K562 (cell line): ENCODE results near the gene TPX2. TPM values are rescaled to one million over a fixed set of nuclear protein-coding genes. Genes with fewer than 3 reads are reported as not detected.
A peak's percentile ranks its signal among the peaks of the same experiment; 100 is the strongest.

Experiments used
- ATAC-seq: fragments of 200-7000 bp; cut with Tn5 transposase; 3 replicates; pipeline ENCODE4 v1.9.1; 2020; ENCODE audit warnings: moderate library complexity
- BruUV-seq: library from RNA; stranded (reverse); fragments of 400-500 nt; replicated peaks from 2 replicates; lab custom pipeline; 2021; lab: Mats Ljungman, UMichigan
- CTCF ChIA-PET: fragments of 300-600 bp; formaldehyde crosslinking; extraction: SDS; loops from one replicate; lab custom pipeline; 2021; ENCODE audit warnings: low intra/inter-chr PET ratio; lab: Yijun Ruan, JAX
- POLR2A ChIA-PET: fragments of 300-600, 350-650 bp; sonication (Branson Sonifier 250); formaldehyde crosslinking; extraction: SDS; loops from one replicate; lab custom pipeline; 2021; ENCODE audit warnings: antibody characterized with exemption, inconsistent platforms; lab: Yijun Ruan, JAX
- DNase-seq, 4 experiments: peaks; one replicate each; pipeline versions ENCODE4 v3.0.0 to v3.0.0-alpha.2; 2011 to 2018; ENCODE audit warnings: low spot score in 3 of 4, mixed read lengths in 3 of 4; ENCODE audit errors: extremely low read depth in 1 of 4
- FAIRE-seq: peaks from 2 replicates; lab custom pipeline; 2011; peaks lifted over from hg19 to GRCh38; lab: Jason Lieb, UNC
- H2AFZ ChIP-seq: 2 replicates; pipeline ENCODE4 v1.6.0; 2011; ENCODE audit warnings: low read depth, low read length, control low read depth, inconsistent platforms
- H3K27ac ChIP-seq: fragments of 200-600 bp; 3 replicates; pipeline ENCODE4 v1.8.0; 2011; ENCODE audit warnings: low read depth, mild to moderate bottlenecking, control low read depth, inconsistent platforms, low read length, moderate library complexity, mixed read lengths; ENCODE audit errors: extremely low read depth
- H3K27me3 ChIP-seq, 2 experiments: fragments of 300-600 bp in 1 of 2; 2 replicates in 1 of 2; 3 replicates in 1 of 2; pipeline versions ENCODE4 v1.6.0 to v1.8.0; 2011; ENCODE audit warnings: inconsistent platforms in 2 of 2, low read length in 2 of 2, mild to moderate bottlenecking in 1 of 2, mixed read lengths in 1 of 2, moderate library complexity in 1 of 2; ENCODE audit not compliant: control insufficient read depth in 2 of 2, insufficient read depth in 2 of 2
- H3K36me3 ChIP-seq: fragments of 300-600 bp; 3 replicates; pipeline ENCODE4 v1.8.0; 2011; ENCODE audit warnings: mild to moderate bottlenecking, low read length, inconsistent platforms; ENCODE audit not compliant: control insufficient read depth, insufficient read depth
- H3K4me1 ChIP-seq, 2 experiments: fragments of 200-600 bp in 1 of 2; replicated peaks in 1 of 2; 2 replicates in 1 of 2; 3 replicates in 1 of 2; pipeline versions ENCODE4 v1.5.1 to v1.8.0; 2011; ENCODE audit warnings: inconsistent platforms in 2 of 2, low read length in 2 of 2, mild to moderate bottlenecking in 1 of 2, mixed read lengths in 1 of 2, moderate library complexity in 1 of 2; ENCODE audit not compliant: control insufficient read depth in 2 of 2, insufficient read depth in 2 of 2
- H3K4me2 ChIP-seq: 2 replicates; pipeline ENCODE4 v1.6.1; 2011; ENCODE audit warnings: low read length, control low read depth, inconsistent platforms, mixed read lengths; ENCODE audit not compliant: insufficient read depth
- H3K4me3 ChIP-seq: fragments of 200-600 bp; sonication (generic), shearing (Covaris generic); 2 replicates; pipeline ENCODE4 v1.5.1; 2016; ENCODE audit warnings: control low read depth, inconsistent platforms
- H3K79me2 ChIP-seq: fragments of 200-600 bp; 3 replicates; pipeline ENCODE4 v1.8.0; 2011; ENCODE audit warnings: low read length, inconsistent platforms; ENCODE audit not compliant: control insufficient read depth, insufficient read depth
- H3K9ac ChIP-seq, 2 experiments: 2 replicates each; pipeline versions ENCODE4 v1.6.0 to v1.6.1; 2011; ENCODE audit warnings: low read depth in 2 of 2, low read length in 2 of 2, control low read depth in 1 of 2, inconsistent platforms in 1 of 2, mild to moderate bottlenecking in 1 of 2, mixed read lengths in 1 of 2; ENCODE audit not compliant: insufficient read depth in 1 of 2
- H3K9me1 ChIP-seq: one replicate; pipeline ENCODE4 v1.6.0; 2011; ENCODE audit warnings: inconsistent platforms, mild to moderate bottlenecking, low read length, moderate library complexity; ENCODE audit not compliant: control insufficient read depth, insufficient read depth
- H3K9me3 ChIP-seq: replicated peaks from 2 replicates; pipeline ENCODE4 v1.5.1; 2011; ENCODE audit warnings: low read depth, low read length, inconsistent platforms; ENCODE audit not compliant: control insufficient read depth, insufficient read depth
- H4K20me1 ChIP-seq: replicated peaks from 2 replicates; pipeline ENCODE4 v1.6.1; 2011; ENCODE audit warnings: low read length, inconsistent platforms, mixed read lengths; ENCODE audit not compliant: control insufficient read depth, insufficient read depth
- ADNP ChIP-seq: fragments of 200-800 bp; sonication (Bioruptor generic); IDR thresholded peaks from 2 replicates; pipeline ENCODE4 v1.6.1; 2016; ENCODE audit warnings: missing genetic modification characterization, missing compliant biosample characterization
- CEBPB ChIP-seq: fragments of 450-650 bp; IDR thresholded peaks from 2 replicates; pipeline ENCODE4 v1.6.1; 2016; ENCODE audit warnings: missing genetic modification characterization, missing compliant biosample characterization
- EP300 ChIP-seq: IDR thresholded peaks from 2 replicates; pipeline ENCODE4 v1.6.1; 2012; ENCODE audit warnings: low read length, improper control_type of control experiment
- FIP1L1 ChIP-seq: fragments of 200-400 bp; formaldehyde crosslinking; IDR thresholded peaks from 2 replicates; pipeline ENCODE4 v1.6.1; 2018; ENCODE audit warnings: mild to moderate bottlenecking, low read depth, low read length; ENCODE audit not compliant: poor library complexity, severe bottlenecking
- HIVEP1 ChIP-seq: fragments of 250-450 bp; sonication (Bioruptor Pico); IDR thresholded peaks from 2 replicates; pipeline ENCODE4 v1.4.0; 2020; ENCODE audit warnings: mild to moderate bottlenecking
- KDM4B ChIP-seq, 2 experiments: fragments of 450-650 bp in 1 of 2; sonication (generic) in 1 of 2; IDR thresholded peaks; 2 replicates each; pipeline ENCODE4 v1.6.1; 2016 to 2017; ENCODE audit warnings: borderline replicate concordance in 2 of 2, antibody characterized with exemption in 1 of 2, low read depth in 1 of 2, mild to moderate bottlenecking in 1 of 2
- KLF10 ChIP-seq: fragments of 250-450 bp; sonication (Bioruptor Pico); IDR thresholded peaks from 2 replicates; pipeline ENCODE4 v1.6.1; 2021; ENCODE audit warnings: matching md5 sums
- MTA2 ChIP-seq: fragments of 450-650 bp; IDR thresholded peaks from 2 replicates; pipeline ENCODE4 v1.6.1; 2016; ENCODE audit warnings: low read depth
- SMAD1 ChIP-seq: fragments of 150-350 bp; IDR thresholded peaks from 2 replicates; pipeline ENCODE4 v1.6.1; 2014; ENCODE audit warnings: low read length, low read depth; ENCODE audit not compliant: partially characterized antibody
- SMAD3 ChIP-seq: fragments of 450-650 bp; formaldehyde crosslinking; conservative IDR thresholded peaks from 2 replicates; pipeline ENCODE4 v1.4.0; 2020; ENCODE audit warnings: mild to moderate bottlenecking
- TBP ChIP-seq: optimal IDR thresholded peaks from 2 replicates; pipeline ENCODE3; 2011; ENCODE audit warnings: low read depth, low read length, improper control_type of control experiment
- TCF7L2 ChIP-seq: fragments of 150-350 bp; IDR thresholded peaks from 2 replicates; pipeline ENCODE4 v1.6.1; 2016; ENCODE audit warnings: low read depth, mild to moderate bottlenecking, low read length, moderate library complexity
- ZNF316 ChIP-seq: fragments of 450-650 bp; IDR thresholded peaks from 2 replicates; pipeline ENCODE4 v1.6.1; 2016
- ZNF696 ChIP-seq: fragments of 250-450 bp; sonication (Bioruptor Pico); conservative IDR thresholded peaks from 2 replicates; pipeline ENCODE4 v1.4.0; 2020; ENCODE audit warnings: mild to moderate bottlenecking, moderate library complexity
- WGBS: fragments of 100-300 bp; shearing (Covaris generic); methylation state at CpG from one replicate; pipeline ENCODE4 v1.1.6; 2016; ENCODE audit warnings: low coverage, mixed read lengths; ENCODE audit not compliant: insufficient coverage; ENCODE audit errors: missing lambda C conversion rate; 5-methylcytosine and 5-hydroxymethylcytosine counted together
- in situ Hi-C: fragments of 300-500 bp; cut with MboI; formaldehyde crosslinking; loops from 4 replicates; pipeline ENCODE4 v1.15.0; 2018; ENCODE audit warnings: inconsistent platforms, mixed read lengths
- intact Hi-C: fragments of 100-400 bp; cut with micrococcal nuclease; formaldehyde crosslinking; loops from 2 replicates; pipeline ENCODE4 v1.14.2; 2022
- polyA plus RNA-seq, 8 experiments: library from polyadenylated mRNA; depleted of rRNA in 4 of 8; stranded (reverse) in 5 of 8; unstranded in 3 of 8; fragments of >200 nt; fragmentation: Nextera tagmentation in 2 of 8; fragmentation: Illumina TruSeq in 1 of 8; extraction: Ambion mirVana in 2 of 8; extraction: Trizol in 1 of 8; gene quantifications; 2 replicates each; pipeline versions ENCODE4 v1.2.1 to v1.2.3, GENCODE V29; 2011 to 2014; ENCODE audit warnings: inconsistent platforms in 1 of 8, missing spikeins in 1 of 8
- total RNA-seq, 7 experiments: library from RNA; depleted of rRNA in 6 of 7; stranded (reverse); fragments of >200 nt in 6 of 7; fragmentation: Illumina TruSeq in 2 of 7; extraction: Trizol in 2 of 7; gene quantifications; 2 replicates each; pipeline versions ENCODE4 v1.2.1 to v1.2.3, GENCODE V29; 2011 to 2021; ENCODE audit warnings: low replicate concordance in 1 of 7
- TF ChIP-seq, protein P1 (sequence below): fragments of 450-650 bp; IDR thresholded peaks from 2 replicates; pipeline ENCODE4 v1.6.1; 2018; ENCODE audit not compliant: partially characterized antibody
- TF ChIP-seq, protein P2 (sequence below): sonication (generic); formaldehyde crosslinking; IDR thresholded peaks from 2 replicates; pipeline ENCODE4 v1.8.0; 2022; ENCODE audit warnings: mild to moderate bottlenecking, missing genetic modification reagents, borderline replicate concordance
- TF ChIP-seq, protein P3 (sequence below): conservative IDR thresholded peaks from 2 replicates; pipeline ENCODE4 v1.6.1; 2011; ENCODE audit warnings: low read depth, mild to moderate bottlenecking, low read length; ENCODE audit not compliant: control insufficient read depth

Gene TPX2
- total and polyA plus RNA-seq, 9 of the 15 experiments (the other 6 are each of a cell fraction or from before 2014, with no cell fraction given) = 48.0 to 241 (median 133) TPM

DNA sequence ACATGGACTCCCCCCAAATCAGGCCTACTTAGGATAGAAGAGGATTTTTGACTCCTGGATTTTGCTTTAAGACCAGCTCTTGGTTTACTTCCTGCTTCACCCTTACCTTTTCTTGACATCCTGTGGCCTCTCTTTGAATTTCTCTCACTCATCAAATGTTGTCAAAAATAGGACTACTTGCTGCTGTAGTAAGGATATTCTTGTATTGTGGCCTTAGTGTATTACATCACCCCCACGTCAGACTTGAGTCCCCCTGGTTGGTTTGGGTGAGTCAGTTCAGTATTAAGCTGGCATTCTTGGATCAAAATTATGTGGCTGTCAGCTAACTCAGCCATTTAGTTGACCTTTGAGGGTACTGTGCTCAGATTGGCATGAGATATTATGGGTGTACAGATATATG is 1.1 kb downstream of the TPX2 start:
- Histone ChIP-seq H4K20me1 (0 out of 2 replicates have a peak, but pooled peaks cover 5% of the 10 kb centered on the region), H3K9me3 (no peaks in the 10 kb centered on the region), H3K27me3 (no peaks in the 10 kb centered on the region), H3K79me2 (peaks cover 77% of the 10 kb centered on the region), H3K4me2 (peak overlapping the region; percentile 99), H3K27ac (peak overlapping the region; percentile 95), H3K4me3 (peak overlapping the region; percentile 82), H2AFZ (no peak overlapping the region), H3K4me1 (peaks cover 5 to 11% of the 10 kb centered on the region in 2 experiments; a peak in 4 of 5 replicates), H3K9ac (peak overlapping the region; percentile 29 to 97), H3K36me3 (peaks cover 36% of the 10 kb centered on the region; the same call in 2 of the 3 replicates), H3K9me1 (no peaks in the 10 kb centered on the region)
- 0% methylated on average over 1 of the region's 1 CpG for WGBS
- POLR2A ChIA-PET = interaction anchor here (0.8 to 2.7 kb wide), 5 partner anchors 9 to 134 kb away, joined by 3 to 17 read pairs (median 4); partner anchors contain the start of gene ID1
- intact Hi-C loops (no loop called here), in situ Hi-C loops (no loop called here)
- CTCF ChIA-PET = interaction anchor here (0.8 kb wide), 1 partner anchor 79 kb away, joined by 3 read pairs; no protein-coding TSS in a partner anchor
- ATAC-seq = peak; percentile 16
- peak; percentile 32 for FAIRE-seq
- BruUV-seq = no TSS peak
- DNase-seq = peak; percentile 35 to 51 (median 42)
- TF ChIP-seq TCF7L2 (no peak), SMAD3 (no peak), EP300 (no peak), CEBPB (tag) (peak; percentile 38; the same call in 1 of the 2 replicates), MTA2 (0 out of 2 replicates have a peak, but pooled peaks have one; percentile 6), TBP (no peak), HIVEP1 (CRISPR knock-in tag) (no peak), FIP1L1 (no peak), SMAD1 (peak; percentile 19), KLF10 (CRISPR knock-in tag) (no peak), ADNP (tag) (no peak), KDM4B (IDR thresholded peaks at IDR 0.05; ENCODE audit: borderline replicate concordance in 2 of 2, low read depth in 1 of 2) (no peak), ZNF696 (CRISPR knock-in tag) (no peak), ZNF316 (0 out of 2 replicates have a peak, but pooled peaks have one; percentile 14)
- TF ChIP-seq, protein P1, sequence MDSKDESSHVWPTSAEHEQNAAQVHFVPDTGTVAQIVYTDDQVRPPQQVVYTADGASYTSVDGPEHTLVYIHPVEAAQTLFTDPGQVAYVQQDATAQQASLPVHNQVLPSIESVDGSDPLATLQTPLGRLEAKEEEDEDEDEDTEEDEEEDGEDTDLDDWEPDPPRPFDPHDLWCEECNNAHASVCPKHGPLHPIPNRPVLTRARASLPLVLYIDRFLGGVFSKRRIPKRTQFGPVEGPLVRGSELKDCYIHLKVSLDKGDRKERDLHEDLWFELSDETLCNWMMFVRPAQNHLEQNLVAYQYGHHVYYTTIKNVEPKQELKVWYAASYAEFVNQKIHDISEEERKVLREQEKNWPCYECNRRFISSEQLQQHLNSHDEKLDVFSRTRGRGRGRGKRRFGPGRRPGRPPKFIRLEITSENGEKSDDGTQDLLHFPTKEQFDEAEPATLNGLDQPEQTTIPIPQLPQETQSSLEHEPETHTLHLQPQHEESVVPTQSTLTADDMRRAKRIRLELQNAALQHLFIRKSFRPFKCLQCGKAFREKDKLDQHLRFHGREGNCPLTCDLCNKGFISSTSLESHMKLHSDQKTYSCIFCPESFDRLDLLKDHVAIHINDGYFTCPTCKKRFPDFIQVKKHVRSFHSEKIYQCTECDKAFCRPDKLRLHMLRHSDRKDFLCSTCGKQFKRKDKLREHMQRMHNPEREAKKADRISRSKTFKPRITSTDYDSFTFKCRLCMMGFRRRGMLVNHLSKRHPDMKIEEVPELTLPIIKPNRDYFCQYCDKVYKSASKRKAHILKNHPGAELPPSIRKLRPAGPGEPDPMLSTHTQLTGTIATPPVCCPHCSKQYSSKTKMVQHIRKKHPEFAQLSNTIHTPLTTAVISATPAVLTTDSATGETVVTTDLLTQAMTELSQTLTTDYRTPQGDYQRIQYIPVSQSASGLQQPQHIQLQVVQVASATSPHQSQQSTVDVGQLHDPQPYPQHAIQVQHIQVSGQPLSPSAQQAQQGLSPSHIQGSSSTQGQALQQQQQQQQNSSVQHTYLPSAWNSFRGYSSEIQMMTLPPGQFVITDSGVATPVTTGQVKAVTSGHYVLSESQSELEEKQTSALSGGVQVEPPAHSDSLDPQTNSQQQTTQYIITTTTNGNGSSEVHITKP = no peak
- TF ChIP-seq, protein P2, sequence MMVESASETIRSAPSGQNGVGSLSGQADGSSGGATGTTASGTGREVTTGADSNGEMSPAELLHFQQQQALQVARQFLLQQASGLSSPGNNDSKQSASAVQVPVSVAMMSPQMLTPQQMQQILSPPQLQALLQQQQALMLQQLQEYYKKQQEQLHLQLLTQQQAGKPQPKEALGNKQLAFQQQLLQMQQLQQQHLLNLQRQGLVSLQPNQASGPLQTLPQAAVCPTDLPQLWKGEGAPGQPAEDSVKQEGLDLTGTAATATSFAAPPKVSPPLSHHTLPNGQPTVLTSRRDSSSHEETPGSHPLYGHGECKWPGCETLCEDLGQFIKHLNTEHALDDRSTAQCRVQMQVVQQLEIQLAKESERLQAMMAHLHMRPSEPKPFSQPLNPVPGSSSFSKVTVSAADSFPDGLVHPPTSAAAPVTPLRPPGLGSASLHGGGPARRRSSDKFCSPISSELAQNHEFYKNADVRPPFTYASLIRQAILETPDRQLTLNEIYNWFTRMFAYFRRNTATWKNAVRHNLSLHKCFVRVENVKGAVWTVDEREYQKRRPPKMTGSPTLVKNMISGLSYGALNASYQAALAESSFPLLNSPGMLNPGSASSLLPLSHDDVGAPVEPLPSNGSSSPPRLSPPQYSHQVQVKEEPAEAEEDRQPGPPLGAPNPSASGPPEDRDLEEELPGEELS (CRISPR knock-in tag) = no peak
- TF ChIP-seq, protein P3, sequence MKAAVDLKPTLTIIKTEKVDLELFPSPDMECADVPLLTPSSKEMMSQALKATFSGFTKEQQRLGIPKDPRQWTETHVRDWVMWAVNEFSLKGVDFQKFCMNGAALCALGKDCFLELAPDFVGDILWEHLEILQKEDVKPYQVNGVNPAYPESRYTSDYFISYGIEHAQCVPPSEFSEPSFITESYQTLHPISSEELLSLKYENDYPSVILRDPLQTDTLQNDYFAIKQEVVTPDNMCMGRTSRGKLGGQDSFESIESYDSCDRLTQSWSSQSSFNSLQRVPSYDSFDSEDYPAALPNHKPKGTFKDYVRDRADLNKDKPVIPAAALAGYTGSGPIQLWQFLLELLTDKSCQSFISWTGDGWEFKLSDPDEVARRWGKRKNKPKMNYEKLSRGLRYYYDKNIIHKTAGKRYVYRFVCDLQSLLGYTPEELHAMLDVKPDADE = no peak
